Calu3 (cell line): ENCODE data around the gene CCDC148. TPM values are rescaled to one million over a fixed set of nuclear protein-coding genes. Genes with fewer than 3 reads are reported as not detected.

Experiments
- BruUV-seq: library from RNA; stranded (reverse); fragments of 400-500 nt; replicated peaks from 2 replicates; lab custom pipeline; 2021; lab: Mats Ljungman, UMichigan
- CTCF ChIA-PET: fragments of 300-600 bp; sonication (Branson Sonifier 250); formaldehyde crosslinking; loops from one replicate; lab custom pipeline; 2022; ENCODE audit warnings: antibody characterized with exemption; lab: Charles Lee
- DNase-seq: peaks from one replicate; pipeline ENCODE4 v3.0.0; 2022
- H3K27ac Mint-ChIP-seq: one replicate; pipeline ENCODE4 v1.8.0; 2022; ENCODE audit warnings: mixed read lengths; ENCODE audit not compliant: unreplicated experiment
- H3K27me3 Mint-ChIP-seq: one replicate; pipeline ENCODE4 v1.8.0; 2022; ENCODE audit warnings: mixed read lengths; ENCODE audit not compliant: unreplicated experiment
- H3K36me3 Mint-ChIP-seq: one replicate; pipeline ENCODE4 v1.8.0; 2022; ENCODE audit warnings: mild to moderate bottlenecking, moderate library complexity, mixed read lengths; ENCODE audit not compliant: insufficient read depth, unreplicated experiment
- H3K4me1 Mint-ChIP-seq: one replicate; pipeline ENCODE4 v1.8.0; 2022; ENCODE audit warnings: mild to moderate bottlenecking, low read depth, mixed read lengths; ENCODE audit not compliant: unreplicated experiment
- H3K4me3 Mint-ChIP-seq: one replicate; pipeline ENCODE4 v1.8.0; 2022; ENCODE audit warnings: mild to moderate bottlenecking, low read depth, moderate library complexity, mixed read lengths; ENCODE audit not compliant: unreplicated experiment
- H3K9me3 Mint-ChIP-seq: one replicate; pipeline ENCODE4 v1.8.0; 2022; ENCODE audit warnings: low read depth, mixed read lengths; ENCODE audit not compliant: unreplicated experiment
- CTCF ChIP-seq: fragments of 200-600 bp; IDR thresholded peaks from one replicate; pipeline ENCODE4 v1.8.0; 2022; ENCODE audit warnings: antibody characterized with exemption; ENCODE audit not compliant: unreplicated experiment
- intact Hi-C: fragments of 100-400 bp; cut with micrococcal nuclease; formaldehyde crosslinking; loops from one replicate; pipeline ENCODE4 v1.10.0; 2022; ENCODE audit not compliant: unreplicated experiment
- total RNA-seq: library from RNA; stranded (reverse); gene quantifications from 2 replicates; pipeline ENCODE4 v1.2.3, GENCODE V29; 2022

Gene CCDC148
- total RNA-seq, 1 experiment from 2014 or later = 5.1 TPM

GRCh38 chr2:158493458-158493857, 36.9 kb upstream of the CCDC148 start:
- H3K4me3 Mint-ChIP-seq = no peak overlapping the region
- peaks cover 14% of the 10 kb centered on the region for H3K36me3 Mint-ChIP-seq
- H3K9me3 Mint-ChIP-seq = no peaks in the 10 kb centered on the region
- BruUV-seq = no TSS peak
- peaks cover 61% of the 10 kb centered on the region for H3K4me1 Mint-ChIP-seq
- CTCF ChIA-PET = no interaction called here
- H3K27ac Mint-ChIP-seq = no peak overlapping the region
- no peaks in the 10 kb centered on the region for H3K27me3 Mint-ChIP-seq
- no peak for TF ChIP-seq CTCF
- DNase-seq = no peak
- intact Hi-C loops = no loop called here

GRCh38 chr2:158491072-158491471, 34.5 kb upstream of the CCDC148 start:
- H3K27me3 Mint-ChIP-seq = no peaks in the 10 kb centered on the region
- CTCF ChIA-PET = interaction anchor here (1.4 kb wide), 1 partner anchor 14 kb away, joined by 3 read pairs; no protein-coding TSS in a partner anchor
- intact Hi-C loops = no loop called here

GRCh38 chr2:158489366-158490112, 33.0 kb upstream of the CCDC148 start:
- DNase-seq = no peak
- Mint-ChIP-seq H3K4me1 (peaks cover 50% of the 10 kb centered on the region), H3K27ac (no peak overlapping the region), H3K27me3 (no peaks in the 10 kb centered on the region), H3K36me3 (no peaks in the 10 kb centered on the region), H3K4me3 (no peak overlapping the region), H3K9me3 (no peaks in the 10 kb centered on the region)
- TF ChIP-seq CTCF = no peak
- no TSS peak for BruUV-seq
- intact Hi-C loops = no loop called here
- CTCF ChIA-PET = interaction anchor here (0.6 to 1.4 kb wide), 2 partner anchors 12 to 14 kb away, joined by 3 to 8 read pairs; no protein-coding TSS in a partner anchor

More at GRCh38 chr2:158491072-158491471, 34.5 kb upstream of the CCDC148 start:
- no peaks in the 10 kb centered on the region for H3K9me3 Mint-ChIP-seq
- no peak for TF ChIP-seq CTCF
- DNase-seq = no peak
- H3K27ac Mint-ChIP-seq = no peak overlapping the region
- no peaks in the 10 kb centered on the region for H3K36me3 Mint-ChIP-seq
- peaks cover 51% of the 10 kb centered on the region for H3K4me1 Mint-ChIP-seq
- H3K4me3 Mint-ChIP-seq = no peak overlapping the region
- BruUV-seq = no TSS peak

GRCh38 chr2:158488442-158489216, 32.1 kb upstream of the CCDC148 start:
- CTCF ChIA-PET = interaction anchor here (0.6 kb wide), 2 partner anchors 275 to 364 kb away, joined by 3 to 4 read pairs; no protein-coding TSS in a partner anchor
- Mint-ChIP-seq H3K4me1 (peaks cover 45% of the 10 kb centered on the region), H3K36me3 (no peaks in the 10 kb centered on the region), H3K4me3 (no peak overlapping the region), H3K27me3 (no peaks in the 10 kb centered on the region), H3K27ac (no peak overlapping the region), H3K9me3 (no peaks in the 10 kb centered on the region)
- TF ChIP-seq CTCF = no peak
- intact Hi-C loops = no loop called here
- no peak for DNase-seq
- no TSS peak for BruUV-seq
